ENCODE results near the gene PIERCE2.

DNA sequence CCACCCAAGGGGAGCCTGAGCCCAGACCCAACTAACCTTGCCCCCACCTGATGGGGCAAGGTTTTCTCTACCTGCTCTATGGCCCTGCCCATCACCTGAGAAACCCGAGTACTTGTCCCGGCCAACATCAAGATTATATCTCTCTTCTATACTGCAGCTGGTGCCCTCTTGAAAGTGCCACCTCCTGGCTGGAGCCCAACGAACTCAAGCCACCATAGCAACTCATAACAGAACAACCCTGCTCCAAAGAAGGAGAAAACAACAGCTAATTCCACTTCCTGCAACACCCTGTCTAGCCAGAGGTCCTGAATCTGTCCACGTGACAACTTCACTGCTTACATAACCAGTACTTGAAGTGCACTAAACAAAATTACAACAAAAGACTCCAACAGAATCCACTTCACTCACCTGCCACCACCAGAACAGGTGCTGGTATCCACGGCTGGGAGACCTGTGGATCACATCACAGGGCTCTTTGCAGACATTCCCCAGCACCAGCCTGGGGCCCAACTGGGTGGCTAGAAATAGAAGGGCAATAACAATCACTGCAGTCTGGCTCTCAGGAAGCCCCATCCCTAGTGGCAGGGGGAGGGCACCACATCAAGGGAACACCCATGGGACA, 49.2 kb downstream of the PIERCE2 start:
- TF ChIP-seq, protein P1, sequence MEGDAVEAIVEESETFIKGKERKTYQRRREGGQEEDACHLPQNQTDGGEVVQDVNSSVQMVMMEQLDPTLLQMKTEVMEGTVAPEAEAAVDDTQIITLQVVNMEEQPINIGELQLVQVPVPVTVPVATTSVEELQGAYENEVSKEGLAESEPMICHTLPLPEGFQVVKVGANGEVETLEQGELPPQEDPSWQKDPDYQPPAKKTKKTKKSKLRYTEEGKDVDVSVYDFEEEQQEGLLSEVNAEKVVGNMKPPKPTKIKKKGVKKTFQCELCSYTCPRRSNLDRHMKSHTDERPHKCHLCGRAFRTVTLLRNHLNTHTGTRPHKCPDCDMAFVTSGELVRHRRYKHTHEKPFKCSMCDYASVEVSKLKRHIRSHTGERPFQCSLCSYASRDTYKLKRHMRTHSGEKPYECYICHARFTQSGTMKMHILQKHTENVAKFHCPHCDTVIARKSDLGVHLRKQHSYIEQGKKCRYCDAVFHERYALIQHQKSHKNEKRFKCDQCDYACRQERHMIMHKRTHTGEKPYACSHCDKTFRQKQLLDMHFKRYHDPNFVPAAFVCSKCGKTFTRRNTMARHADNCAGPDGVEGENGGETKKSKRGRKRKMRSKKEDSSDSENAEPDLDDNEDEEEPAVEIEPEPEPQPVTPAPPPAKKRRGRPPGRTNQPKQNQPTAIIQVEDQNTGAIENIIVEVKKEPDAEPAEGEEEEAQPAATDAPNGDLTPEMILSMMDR (IDR thresholded peaks at IDR 0.05), result no peak
- TF ChIP-seq EP300 (IDR thresholded peaks at IDR 0.05), result no peak
- TF ChIP-seq POLR2A (IDR thresholded peaks at IDR 0.05), result no peak

Data from gastroesophageal sphincter (tissue), 3 donors.